ENCODE results near the gene XG. TPM values are rescaled to one million over a fixed set of nuclear protein-coding genes. Genes with fewer than 3 reads are reported as not detected.

The XG gene
- total RNA-seq, 1 donor from 2014 or later = 0.41 TPM

- DNase-seq = no peak
- H3K9me3 ChIP-seq = no peaks in the 10 kb centered on the region
- H3K4me3 ChIP-seq = no peak overlapping the region
- no peak overlapping the region for H3K27ac ChIP-seq
- intact Hi-C loops (cut with DNase I) = no loop called here
- no peak for ATAC-seq
- H3K4me1 ChIP-seq = no peaks in the 10 kb centered on the region
- H3K36me3 ChIP-seq = no peaks in the 10 kb centered on the region
- TF ChIP-seq CTCF (IDR thresholded peaks at IDR 0.05) = no peak
- no peaks in the 10 kb centered on the region for H3K27me3 ChIP-seq (ENCODE audit: low read depth)
Observed at GRCh38 chrX:2837961-2838360, 86.1 kb downstream of the XG start.

GRCh38 chrX:2840961-2841360 is 89.1 kb downstream of the XG start:
- H3K4me1 ChIP-seq = no peaks in the 10 kb centered on the region
- ATAC-seq = no peak
- no peak overlapping the region for H3K4me3 ChIP-seq
- H3K36me3 ChIP-seq = no peaks in the 10 kb centered on the region
- H3K9me3 ChIP-seq = no peaks in the 10 kb centered on the region
- intact Hi-C loops (cut with DNase I) = no loop called here
- no peaks in the 10 kb centered on the region for H3K27me3 ChIP-seq (ENCODE audit: low read depth)
- no peak for DNase-seq
- H3K27ac ChIP-seq = no peak overlapping the region
- TF ChIP-seq CTCF (IDR thresholded peaks at IDR 0.05) = no peak

GRCh38 chrX:2841537-2841936 is 89.7 kb downstream of the XG start:
- Histone ChIP-seq H3K9me3 (no peaks in the 10 kb centered on the region), H3K27me3 (ENCODE audit: low read depth) (no peaks in the 10 kb centered on the region), H3K36me3 (no peaks in the 10 kb centered on the region), H3K4me3 (no peak overlapping the region), H3K4me1 (no peaks in the 10 kb centered on the region), H3K27ac (no peak overlapping the region)
- no peak for TF ChIP-seq CTCF (IDR thresholded peaks at IDR 0.05)
- intact Hi-C loops (cut with DNase I) = no loop called here
- ATAC-seq (no peak), DNase-seq (no peak)

- H3K4me1 ChIP-seq = no peaks in the 10 kb centered on the region
- H3K9me3 ChIP-seq = no peaks in the 10 kb centered on the region
- H3K36me3 ChIP-seq = no peaks in the 10 kb centered on the region
- no peak for DNase-seq
- no peak for ATAC-seq
- intact Hi-C loops (cut with DNase I) = no loop called here
- H3K27ac ChIP-seq = no peak overlapping the region
- H3K4me3 ChIP-seq = no peak overlapping the region
- TF ChIP-seq CTCF (IDR thresholded peaks at IDR 0.05) = no peak
- H3K27me3 ChIP-seq (ENCODE audit: low read depth) = no peaks in the 10 kb centered on the region
Observed at GRCh38 chrX:2846992-2847391, 95.2 kb downstream of the XG start.

- H3K36me3 ChIP-seq = no peaks in the 10 kb centered on the region
- H3K4me3 ChIP-seq = no peak overlapping the region
- ATAC-seq = no peak
- H3K9me3 ChIP-seq = no peaks in the 10 kb centered on the region
- H3K4me1 ChIP-seq = no peaks in the 10 kb centered on the region
- no peaks in the 10 kb centered on the region for H3K27me3 ChIP-seq (ENCODE audit: low read depth)
- no peak overlapping the region for H3K27ac ChIP-seq
- DNase-seq = no peak
- TF ChIP-seq CTCF (IDR thresholded peaks at IDR 0.05) = no peak
- intact Hi-C loops (cut with DNase I) = no loop called here
Observed at GRCh38 chrX:2848871-2849301, 97.0 kb downstream of the XG start.

GRCh38 chrX:2854918-2855317 is 103.1 kb downstream of the XG start:
- intact Hi-C loops (cut with DNase I) = no loop called here
- H3K27ac ChIP-seq = no peak overlapping the region
- DNase-seq (no peak), ATAC-seq (no peak)
- H3K4me1 ChIP-seq = no peaks in the 10 kb centered on the region
- no peaks in the 10 kb centered on the region for H3K36me3 ChIP-seq
- no peaks in the 10 kb centered on the region for H3K27me3 ChIP-seq (ENCODE audit: low read depth)
- TF ChIP-seq CTCF (IDR thresholded peaks at IDR 0.05) = no peak
- no peak overlapping the region for H3K4me3 ChIP-seq
- H3K9me3 ChIP-seq = no peaks in the 10 kb centered on the region

Measured in lower lobe of right lung (tissue), 2 donors.